Measurements from ENCODE around the gene UMAD1.

The UMAD1 gene

DNA sequence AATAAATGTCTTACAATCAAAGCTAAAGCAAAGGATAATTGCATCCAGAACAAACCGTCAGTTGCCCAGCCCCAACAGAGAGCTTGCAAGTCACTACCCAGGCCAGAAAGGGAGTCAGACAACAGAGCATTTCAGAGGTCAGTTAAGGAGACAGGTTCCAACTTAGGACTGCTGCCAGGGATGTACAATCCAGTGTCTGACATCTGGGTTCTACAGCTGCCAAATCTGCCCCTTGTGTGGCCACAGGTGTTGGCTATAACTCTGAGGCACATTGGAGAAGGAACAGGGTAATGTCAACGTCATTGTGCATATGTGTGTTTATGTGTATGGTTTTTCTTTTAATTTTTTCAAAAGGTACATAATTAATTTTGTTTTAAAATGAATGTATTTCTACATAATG is 242.8 kb downstream of the UMAD1 start:
- DNase-seq (ENCODE audit: low spot score): no peak

DNA sequence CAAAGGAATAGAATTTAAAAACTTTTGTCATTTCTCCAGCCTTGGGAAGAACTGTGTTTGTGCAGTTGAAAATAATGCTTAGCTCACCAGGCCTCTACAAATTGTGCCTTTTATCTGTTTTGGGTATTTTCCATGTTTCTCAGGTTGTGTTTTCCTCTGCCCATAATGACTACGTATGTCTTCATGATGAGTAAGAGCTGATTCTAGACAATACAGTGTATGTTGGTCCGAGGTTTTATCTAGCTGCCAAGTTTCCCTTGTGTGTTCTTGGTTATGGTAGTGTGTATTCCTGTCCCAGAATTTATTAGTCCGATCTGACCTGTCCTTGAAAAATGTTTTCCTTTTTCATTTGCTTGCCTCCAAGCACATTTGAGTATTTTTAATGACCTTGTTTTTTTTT is 244.3 kb downstream of the UMAD1 start:
- no peak for DNase-seq (ENCODE audit: low spot score)

DNA sequence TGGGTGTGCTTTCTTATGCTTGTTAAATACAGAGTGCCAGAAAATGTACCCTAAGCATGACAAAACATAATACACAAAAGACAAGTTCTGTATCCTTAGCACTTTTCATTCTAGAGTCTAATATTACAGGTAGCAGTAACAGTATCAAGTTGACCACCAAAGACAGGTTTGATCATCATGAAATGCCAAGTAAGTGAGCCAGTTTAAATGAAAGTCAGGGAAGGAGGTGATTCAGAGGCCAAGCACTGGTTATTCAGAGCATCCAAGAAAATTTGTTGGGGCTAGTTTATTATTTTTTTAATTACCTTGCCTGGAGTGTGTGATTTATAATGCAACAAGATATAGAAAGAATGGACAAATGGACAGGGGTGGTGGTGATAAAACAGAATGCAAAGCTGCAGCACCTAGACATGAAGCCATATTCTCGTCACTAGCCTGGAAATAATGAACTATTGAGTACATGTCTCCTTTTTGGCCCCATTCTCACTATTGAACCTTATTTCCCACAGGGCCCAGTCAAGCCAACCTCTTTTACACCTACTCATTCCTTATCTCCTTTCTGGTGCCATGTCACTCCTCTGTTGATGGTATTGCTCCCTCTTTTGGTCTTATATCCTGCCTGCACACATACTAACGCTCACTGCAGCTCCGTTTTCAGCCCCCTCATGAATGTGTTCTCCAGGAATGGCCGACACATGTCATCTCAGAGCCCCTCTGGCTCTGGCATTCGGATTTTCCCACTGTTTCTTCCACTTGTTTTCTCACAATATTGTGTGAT is 249.4 kb downstream of the UMAD1 start:
- no peak for DNase-seq (ENCODE audit: low spot score)

DNA sequence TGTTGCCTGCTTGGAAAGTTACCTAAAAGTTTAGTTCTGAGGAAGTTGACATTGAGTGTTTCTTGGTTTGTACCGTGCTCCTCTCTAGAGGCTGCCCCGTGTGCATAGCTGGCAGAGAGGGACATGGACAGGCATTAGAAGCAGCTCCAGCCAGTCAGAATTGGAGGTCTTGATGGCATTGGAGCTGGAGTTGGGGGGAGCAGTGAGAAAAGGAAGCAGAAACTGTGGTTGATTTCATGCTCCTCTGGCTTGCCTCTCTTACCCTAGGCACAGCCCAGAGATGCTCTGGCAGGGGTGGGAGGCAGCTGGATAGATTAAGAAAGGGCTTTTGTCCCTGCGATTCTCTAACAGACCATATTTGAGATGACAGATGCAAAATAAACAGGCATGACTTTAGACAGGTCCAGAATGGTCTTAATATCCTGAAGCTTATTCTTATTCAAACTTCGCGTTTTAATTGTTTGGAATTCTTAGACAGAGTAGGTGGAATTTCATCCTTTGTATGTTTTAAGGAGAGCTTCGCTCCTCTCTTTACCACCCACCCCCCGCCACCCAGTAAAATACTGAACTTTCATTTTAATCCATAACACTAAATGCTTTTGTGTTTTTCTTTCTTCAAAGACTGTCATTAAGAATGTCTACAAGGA is 254.6 kb downstream of the UMAD1 start:
- DNase-seq (ENCODE audit: low spot score): no peak

DNA sequence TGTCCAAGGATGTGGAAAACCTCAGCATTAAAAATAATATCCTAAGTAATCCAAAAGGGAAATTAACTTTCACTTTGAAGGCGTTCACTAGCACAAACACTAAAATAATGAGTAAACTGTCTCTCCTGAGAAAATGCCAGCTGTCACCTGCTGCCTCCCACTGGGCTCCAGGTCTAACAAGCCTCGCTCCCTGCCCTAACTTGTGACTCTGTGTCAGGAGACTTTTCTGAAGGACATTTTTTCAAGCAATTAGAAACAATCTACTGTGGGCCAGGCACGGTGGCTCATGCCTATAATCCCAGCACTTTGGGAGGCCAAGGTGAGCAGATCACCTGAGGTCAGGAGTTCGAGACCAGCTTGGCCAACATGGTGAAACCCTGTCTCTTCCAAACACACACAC is 255.2 kb downstream of the UMAD1 start:
- peak; percentile 24 for DNase-seq (ENCODE audit: low spot score)

DNA sequence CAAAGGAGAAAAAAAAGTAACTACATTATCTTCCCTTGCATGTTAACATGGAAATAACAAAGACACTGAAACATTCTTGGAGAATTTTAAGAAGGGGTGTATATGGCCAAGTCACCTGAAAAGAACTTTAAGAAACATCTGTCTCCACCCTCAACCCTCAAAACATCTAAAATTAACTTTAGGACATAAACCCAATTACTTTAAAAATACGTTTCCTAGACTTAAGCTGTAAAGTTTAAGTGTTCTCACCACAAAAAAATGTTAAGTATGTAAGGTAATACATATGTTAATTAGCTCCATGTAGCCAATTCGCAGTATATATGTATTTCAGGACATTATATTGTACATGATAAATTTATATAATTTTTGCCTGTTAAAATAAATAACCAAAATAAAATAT is 257.0 kb downstream of the UMAD1 start:
- DNase-seq (ENCODE audit: low spot score): no peak

DNA sequence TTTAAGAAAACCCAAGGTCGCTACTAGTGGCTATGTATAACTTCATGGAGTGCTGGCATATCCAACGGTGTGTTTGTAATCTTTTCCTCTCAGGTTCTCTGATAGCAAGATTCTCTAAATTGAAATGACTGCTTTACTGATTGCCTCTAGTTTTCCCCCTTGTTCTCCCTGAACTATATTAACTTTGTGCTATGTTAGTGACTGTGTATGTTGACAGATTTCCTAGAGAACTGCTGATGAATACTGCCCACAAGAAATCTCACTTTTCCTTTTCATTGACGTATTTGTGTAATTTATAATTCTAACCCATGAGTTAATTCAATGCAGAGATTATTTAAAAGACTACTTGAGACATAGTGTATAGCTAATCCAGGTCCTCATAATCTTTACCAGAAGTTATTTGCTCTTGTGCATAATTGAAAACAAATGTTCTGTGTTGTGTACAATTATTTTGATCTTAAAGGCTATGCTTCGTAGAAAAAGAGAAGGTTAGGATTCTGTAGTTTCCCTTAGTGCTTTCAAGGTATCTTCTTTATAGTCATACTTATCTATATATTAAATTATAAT is 257.5 kb downstream of the UMAD1 start:
- DNase-seq (ENCODE audit: low spot score): no peak

DNA sequence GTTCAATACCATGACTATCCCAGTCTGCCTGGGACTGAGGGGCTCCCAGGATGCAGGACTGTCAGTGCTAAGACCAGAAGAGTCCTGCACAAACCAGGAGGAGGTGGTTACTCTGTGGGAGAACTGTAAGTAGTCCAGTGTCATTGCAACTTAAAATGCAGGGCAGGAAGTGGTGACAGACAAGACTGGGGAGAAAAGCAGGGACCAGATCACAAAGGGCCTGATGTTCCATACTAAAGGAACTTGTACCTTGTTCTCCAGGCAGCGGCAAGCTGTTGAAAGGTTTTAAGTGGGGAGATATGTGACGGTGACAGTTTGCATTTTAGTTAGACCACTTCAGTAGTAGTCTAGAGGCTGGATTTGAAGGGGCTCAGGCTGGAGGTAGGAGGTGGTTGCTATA is 262.3 kb downstream of the UMAD1 start:
- no peak for DNase-seq (ENCODE audit: low spot score)

DNA sequence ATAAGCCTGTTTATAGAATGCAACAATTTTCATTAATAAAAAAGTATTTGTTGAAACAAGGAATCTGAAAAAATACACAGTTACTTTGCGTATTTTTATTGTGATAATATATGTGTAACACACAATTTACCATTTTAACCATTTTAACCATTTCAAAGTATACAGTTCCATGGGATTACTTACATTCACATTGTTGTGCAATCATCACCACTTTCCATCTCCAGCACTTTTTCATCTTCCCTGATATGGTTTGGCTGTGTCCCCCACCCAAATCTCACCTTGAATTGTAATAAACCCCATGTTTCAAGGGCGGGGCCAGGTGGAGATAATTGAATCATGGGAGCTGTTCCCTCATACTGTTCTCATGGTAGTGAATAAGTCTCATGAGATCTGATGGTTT is 266.8 kb downstream of the UMAD1 start:
- no peak for DNase-seq (ENCODE audit: low spot score)

DNA sequence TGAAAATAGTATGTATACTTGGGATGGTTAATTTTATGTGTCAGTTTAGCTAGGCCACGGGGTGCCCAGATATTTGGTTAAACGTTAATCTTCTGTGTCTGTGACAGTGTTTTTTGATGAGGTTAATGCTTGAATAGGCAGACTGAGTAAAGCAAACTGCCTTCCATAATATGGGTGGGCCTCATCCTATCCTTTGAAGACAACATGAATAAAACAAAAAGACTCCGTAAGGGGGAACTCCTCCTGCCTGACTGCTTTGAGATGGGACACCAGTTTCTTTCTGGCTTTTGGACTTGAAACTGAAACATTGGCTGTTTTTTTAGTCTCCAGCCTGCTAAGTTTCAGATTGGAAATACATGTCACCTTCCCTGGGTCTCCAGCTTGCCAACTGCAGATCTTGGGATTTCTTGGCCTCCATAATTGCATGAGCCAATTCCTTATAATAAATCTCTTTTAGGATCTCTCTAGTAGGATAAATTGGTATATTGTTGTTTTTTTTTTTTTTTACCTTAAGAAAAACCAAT is 268.1 kb downstream of the UMAD1 start:
- no peak for DNase-seq (ENCODE audit: low spot score)

DNA sequence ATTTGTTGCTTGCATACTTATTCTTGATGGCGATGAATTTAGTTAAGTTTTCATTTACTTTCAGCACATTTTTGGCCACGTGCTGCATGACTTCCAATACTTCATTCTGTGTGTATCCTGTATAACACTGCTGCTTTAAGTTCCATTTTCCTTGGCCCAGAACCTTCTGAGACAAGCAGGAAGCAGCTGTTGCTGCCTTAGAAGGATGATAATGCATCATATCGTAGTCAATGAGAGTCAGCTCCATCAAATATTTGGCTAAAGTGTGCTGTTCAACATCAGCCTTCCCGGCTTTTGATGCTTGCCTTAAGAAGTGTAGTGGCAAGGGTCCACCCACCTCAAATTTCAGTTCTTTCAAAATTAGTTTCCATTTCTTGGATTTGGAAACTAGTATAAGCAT is 268.8 kb downstream of the UMAD1 start:
- no peak for DNase-seq (ENCODE audit: low spot score)

DNA sequence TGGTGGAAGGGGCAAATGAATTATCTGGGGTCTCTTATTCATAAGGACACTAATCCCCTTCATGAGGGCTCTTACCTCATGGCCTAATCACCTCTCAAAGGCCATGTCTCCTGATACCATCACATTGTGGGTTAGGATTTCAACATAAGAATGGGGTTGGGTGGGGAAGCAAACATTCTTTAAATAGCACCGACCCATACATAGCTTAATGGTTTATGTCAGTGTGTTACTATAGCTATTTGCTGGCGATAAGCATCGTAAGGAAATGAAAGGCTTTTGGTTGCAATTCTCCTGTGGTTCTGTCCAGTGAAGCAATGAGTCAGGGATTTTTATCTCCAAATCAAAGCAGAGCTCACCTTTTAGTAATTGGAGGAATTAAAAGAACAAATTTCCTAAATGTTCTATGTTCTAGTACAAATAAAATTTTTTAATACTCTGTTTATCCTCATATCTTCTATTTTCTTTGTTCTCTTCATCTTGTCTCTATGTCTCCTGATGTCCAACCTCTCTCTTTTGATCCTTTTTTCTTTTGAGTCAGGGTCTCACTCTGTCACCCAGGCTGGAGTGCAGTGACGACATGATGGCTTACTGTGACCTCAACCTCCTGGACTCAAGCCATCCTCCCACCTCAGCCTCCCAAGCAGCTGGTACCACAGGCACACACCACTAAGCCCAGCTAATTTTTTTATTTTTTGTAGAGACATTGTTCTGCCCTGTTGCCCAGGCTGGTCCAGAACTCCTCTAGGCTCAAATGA is 271.0 kb downstream of the UMAD1 start:
- DNase-seq (ENCODE audit: low spot score): peak; percentile 77

DNA sequence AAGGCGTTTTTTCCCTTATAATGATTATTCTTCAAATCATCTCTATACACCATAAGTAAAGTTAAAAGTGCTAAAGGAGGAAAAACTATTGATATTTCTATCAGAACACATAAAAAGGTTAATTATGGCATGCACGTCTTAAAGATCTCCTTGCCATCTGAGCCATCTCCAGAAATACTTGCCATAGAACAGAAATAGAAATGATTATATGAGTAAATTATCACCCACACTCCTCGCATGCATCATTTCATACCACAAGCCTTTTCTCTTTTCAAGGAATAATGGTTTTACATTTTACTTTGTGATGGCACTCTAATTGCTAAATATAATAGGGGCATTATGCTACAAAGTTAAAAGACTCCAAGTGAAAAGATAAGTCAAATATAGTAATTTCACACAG is 272.4 kb downstream of the UMAD1 start:
- DNase-seq (ENCODE audit: low spot score): no peak

DNA sequence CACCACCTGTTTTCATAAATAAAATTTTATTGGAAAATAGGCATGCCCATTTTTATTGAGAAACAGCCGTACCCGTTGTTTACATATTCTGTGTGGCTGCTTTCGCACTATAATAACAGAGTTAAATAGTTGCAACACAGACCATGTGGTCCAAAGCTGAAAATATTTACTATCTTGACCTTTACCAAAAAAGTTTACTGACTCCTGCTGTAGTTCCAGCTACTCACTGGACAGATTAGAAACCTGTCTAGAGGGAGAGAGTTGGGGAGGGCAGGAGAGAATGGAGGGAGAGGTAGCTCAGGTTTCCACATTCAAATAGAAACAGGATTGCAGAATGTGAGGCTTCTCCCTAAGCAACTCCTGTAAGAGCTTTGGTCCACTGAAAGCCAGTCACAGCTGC is 273.0 kb downstream of the UMAD1 start:
- no peak for DNase-seq (ENCODE audit: low spot score)

DNA sequence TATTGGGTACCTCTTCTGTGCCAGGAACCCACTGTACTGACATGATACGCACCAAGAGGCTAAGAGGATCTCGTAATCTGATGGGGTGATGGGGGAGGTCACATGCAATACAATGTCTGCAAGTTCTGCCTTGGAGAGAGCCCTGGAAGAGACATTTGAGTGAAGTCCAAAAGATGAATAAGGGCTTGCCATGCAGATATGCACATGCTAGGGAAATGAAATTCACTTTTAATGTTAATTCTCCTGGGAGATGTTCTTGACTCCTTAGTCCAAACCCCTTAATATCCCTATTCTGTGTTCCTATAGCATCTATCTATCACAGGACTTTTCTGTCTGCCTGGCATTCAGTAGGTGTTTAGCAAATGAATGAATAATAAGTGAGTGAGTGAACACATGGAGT is 274.0 kb downstream of the UMAD1 start:
- DNase-seq (ENCODE audit: low spot score): no peak

DNA sequence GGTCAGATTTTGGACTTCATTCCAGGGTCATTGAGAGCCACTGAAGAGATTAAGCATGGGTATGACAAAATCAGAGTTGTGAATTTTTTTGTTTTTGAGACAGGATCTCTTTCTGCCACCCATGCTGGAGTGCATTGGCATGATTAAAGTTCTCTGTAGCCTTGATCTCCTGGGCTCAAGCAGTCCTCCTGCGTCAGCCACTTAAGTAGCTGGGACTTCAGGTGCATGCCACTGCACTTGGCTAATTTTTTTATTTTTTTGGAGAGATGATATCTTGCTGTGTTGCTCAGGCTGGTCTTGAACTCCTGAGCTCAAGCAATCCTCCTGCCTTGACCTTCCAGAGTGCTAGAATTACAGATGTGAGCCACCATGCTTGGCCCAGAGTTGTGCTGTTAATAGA is 275.5 kb downstream of the UMAD1 start:
- DNase-seq (ENCODE audit: low spot score): no peak

DNA sequence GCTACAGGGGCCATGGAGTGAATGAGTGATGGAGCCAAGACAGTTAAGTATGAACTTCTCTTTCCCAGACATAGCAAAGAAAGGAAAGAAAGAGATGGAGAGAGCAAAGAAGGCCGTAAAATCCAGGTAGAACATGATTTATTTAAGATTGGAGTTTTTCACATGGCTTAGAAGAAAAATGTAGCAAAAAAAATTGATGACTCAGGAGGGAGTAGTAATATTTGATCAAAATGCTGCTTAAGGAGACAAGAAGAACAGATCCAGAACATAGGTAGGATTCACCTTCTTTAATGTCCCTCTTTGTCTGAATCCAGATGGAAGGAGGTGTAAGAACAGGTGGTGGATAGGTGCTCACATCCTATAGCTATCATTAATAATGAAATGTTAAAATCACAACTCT is 277.0 kb downstream of the UMAD1 start:
- no peak for DNase-seq (ENCODE audit: low spot score)

DNA sequence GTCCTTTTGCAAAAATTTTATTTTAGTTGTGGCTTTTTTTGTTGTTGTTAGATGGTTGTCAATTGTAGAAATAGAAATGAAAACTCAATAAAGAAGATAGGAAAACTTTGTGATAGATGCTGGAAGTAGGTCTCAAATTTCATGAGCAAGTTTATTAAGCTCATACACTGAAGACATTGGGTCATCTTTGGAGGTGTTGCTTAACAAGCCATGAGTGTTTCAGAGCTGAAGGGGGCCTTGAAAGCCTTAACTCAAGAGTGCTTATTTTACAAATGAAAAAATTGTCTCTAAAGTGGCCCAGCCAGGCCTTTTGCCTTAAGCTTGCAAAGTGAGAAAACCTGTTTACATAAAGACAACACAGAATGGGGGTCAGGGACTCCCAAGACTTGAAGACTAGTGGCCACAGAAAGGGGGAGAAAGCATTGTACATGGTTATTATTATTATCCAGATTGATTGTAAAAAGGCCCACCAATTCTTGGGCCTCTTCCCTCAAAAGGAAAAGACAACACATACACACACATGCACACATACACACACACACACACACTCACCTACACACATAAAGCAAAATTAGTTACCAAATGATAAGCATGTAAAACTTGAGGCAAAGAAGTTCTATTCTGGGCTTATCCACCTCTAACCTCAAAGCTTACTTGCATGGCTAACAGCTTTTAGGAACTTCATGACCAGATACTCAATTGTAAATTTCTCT is 278.3 kb downstream of the UMAD1 start:
- DNase-seq (ENCODE audit: low spot score): no peak

DNA sequence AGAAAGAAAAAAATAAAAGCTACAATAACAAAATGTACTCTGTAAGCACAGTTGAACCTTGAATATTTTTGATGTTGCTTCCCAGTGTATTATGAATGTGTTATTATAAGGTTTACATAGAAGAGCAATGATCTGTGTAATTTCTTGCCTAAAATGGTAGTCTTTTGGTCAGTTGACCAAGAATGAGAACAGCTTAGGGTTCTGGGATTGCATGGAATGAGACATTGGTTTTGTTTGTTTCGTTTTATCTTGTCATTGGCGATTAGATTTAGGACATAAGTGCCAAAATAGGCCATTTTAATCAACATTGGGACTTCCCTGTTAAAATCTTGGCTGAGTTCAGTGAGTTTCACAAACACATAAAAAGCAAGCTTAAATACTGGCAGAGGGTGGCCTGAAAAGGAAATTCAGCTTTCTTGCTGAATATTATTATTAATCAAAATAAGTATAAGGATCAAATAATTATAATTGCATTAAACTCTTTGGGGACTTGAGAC is 278.9 kb downstream of the UMAD1 start:
- no peak for DNase-seq (ENCODE audit: low spot score)

DNA sequence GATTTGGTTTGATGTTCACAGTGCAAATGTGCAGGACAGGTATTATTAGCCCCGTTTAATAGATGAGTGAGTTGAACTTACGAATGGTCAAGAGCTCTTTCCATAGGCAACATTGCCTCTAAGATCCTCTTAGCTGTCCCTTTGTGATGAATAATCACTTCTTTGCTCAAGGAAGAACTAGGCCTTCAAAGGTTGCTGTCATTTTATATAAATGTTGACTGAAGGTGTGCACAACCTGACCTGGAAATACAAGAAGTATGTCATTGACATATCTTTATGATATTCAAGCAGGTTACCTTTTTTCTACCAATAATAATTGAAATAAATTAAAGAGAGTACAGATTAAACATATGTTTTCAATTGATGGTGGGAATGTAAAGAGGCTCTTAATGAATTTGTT is 279.5 kb downstream of the UMAD1 start:
- DNase-seq (ENCODE audit: low spot score): peak; percentile 25

DNA sequence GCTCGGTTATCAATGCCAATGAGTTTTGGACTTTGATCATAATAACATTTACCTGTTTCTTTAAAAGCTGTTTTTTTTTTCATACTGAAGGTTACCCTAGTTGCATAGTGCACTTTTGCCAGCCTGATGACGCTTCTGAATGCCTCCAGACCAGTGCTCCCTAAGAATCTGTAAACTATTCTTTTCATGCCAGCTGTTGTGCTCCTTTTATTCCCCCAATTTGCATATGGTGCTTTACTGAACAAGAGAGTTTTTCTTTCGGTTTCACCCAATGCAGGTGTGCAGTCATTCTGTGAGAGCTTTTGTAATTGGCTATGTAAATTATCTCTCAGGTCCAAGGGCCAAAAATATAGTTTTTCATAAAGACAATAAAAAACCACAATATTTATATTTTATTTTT is 279.9 kb downstream of the UMAD1 start:
- DNase-seq (ENCODE audit: low spot score): peak; percentile 51

DNA sequence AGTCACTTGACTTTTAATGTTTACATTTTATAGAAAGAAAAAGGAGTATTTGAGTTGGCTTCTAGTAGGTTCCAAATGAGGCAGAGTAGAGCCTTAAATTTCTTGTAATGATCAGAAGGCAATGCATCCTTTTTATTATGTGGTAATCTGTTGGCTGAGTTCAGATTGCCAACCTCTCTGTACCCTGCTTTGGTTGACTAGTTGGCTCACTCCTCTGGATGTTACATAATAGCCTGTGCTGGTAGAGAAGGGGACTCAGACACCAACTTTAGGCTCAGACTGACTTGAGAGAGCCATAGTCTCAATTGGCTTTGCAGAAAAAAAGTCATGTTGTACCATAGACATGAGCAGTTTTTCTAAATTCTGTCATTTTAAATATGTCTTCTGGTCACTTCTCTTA is 281.3 kb downstream of the UMAD1 start:
- DNase-seq (ENCODE audit: low spot score): no peak

Data from LoVo (cell line).